K562 (cell line): Measurements from ENCODE around the gene CLIP1. TPM values are rescaled to one million over a fixed set of nuclear protein-coding genes. Genes with fewer than 3 reads are reported as not detected.
A peak's percentile ranks its signal among the peaks of the same experiment; 100 is the strongest.

ENCODE experiments used
- ADNP ChIP-seq: fragments of 200-800 bp; sonication (Bioruptor generic); IDR thresholded peaks from 2 replicates; pipeline ENCODE4 v1.6.1; 2016; ENCODE audit warnings: missing genetic modification characterization, missing compliant biosample characterization
- ARNT ChIP-seq, 2 experiments: fragments of 450-650 bp; IDR thresholded peaks; 2 replicates each; pipeline ENCODE4 v1.6.1; 2016; ENCODE audit warnings: mild to moderate bottlenecking in 1 of 2
- BACH1 ChIP-seq: fragments of 200-800 bp; sonication (Bioruptor generic); IDR thresholded peaks from 2 replicates; pipeline ENCODE4 v1.6.1; 2016; ENCODE audit warnings: missing genetic modification characterization, missing compliant biosample characterization
- FOSL1 ChIP-seq: fragments of 200-800 bp; sonication (Bioruptor generic); conservative IDR thresholded peaks from 2 replicates; pipeline ENCODE4 v1.6.1; 2016; ENCODE audit warnings: missing genetic modification characterization, missing compliant biosample characterization
- HMBOX1 ChIP-seq: sonication (generic); IDR thresholded peaks from 2 replicates; pipeline ENCODE4 v1.6.1; 2016
- MBD2 ChIP-seq: sonication (generic); IDR thresholded peaks from 2 replicates; pipeline ENCODE4 v1.6.1; 2016; ENCODE audit warnings: low read depth, borderline replicate concordance
- MEF2A ChIP-seq: IDR thresholded peaks from 2 replicates; pipeline ENCODE4 v1.6.1; 2011; ENCODE audit warnings: low read depth, mild to moderate bottlenecking, low read length, moderate library complexity; ENCODE audit not compliant: control insufficient read depth
- NR3C1 ChIP-seq: sonication (generic); formaldehyde crosslinking; IDR thresholded peaks from 2 replicates; pipeline ENCODE4 v1.8.1; 2022; ENCODE audit warnings: missing genetic modification reagents
- SMAD3 ChIP-seq: fragments of 450-650 bp; formaldehyde crosslinking; conservative IDR thresholded peaks from 2 replicates; pipeline ENCODE4 v1.4.0; 2020; ENCODE audit warnings: mild to moderate bottlenecking
- SMARCE1 ChIP-seq: fragments of 450-650 bp; IDR thresholded peaks from 2 replicates; pipeline ENCODE4 v1.7.1; 2016; ENCODE audit warnings: mild to moderate bottlenecking
- XRCC3 ChIP-seq: fragments of 450-650 bp; IDR thresholded peaks from 2 replicates; pipeline ENCODE4 v1.6.1; 2017; ENCODE audit warnings: mild to moderate bottlenecking, moderate library complexity
- ZNF24 ChIP-seq: fragments of 450-650 bp; IDR thresholded peaks from 2 replicates; pipeline ENCODE4 v1.6.1; 2016
- ZNF609 ChIP-seq: sonication (generic); formaldehyde crosslinking; IDR thresholded peaks from 2 replicates; pipeline ENCODE4 v1.8.1; 2023; ENCODE audit warnings: missing genetic modification reagents, mild to moderate bottlenecking, borderline replicate concordance
- polyA plus RNA-seq, 8 experiments: library from polyadenylated mRNA; depleted of rRNA in 4 of 8; stranded (reverse) in 5 of 8; unstranded in 3 of 8; fragments of >200 nt; fragmentation: Nextera tagmentation in 2 of 8; fragmentation: Illumina TruSeq in 1 of 8; extraction: Ambion mirVana in 2 of 8; extraction: Trizol in 1 of 8; gene quantifications; 2 replicates each; pipeline versions ENCODE4 v1.2.1 to v1.2.3, GENCODE V29; 2011 to 2014; ENCODE audit warnings: inconsistent platforms in 1 of 8, missing spikeins in 1 of 8
- total RNA-seq, 7 experiments: library from RNA; depleted of rRNA in 6 of 7; stranded (reverse); fragments of >200 nt in 6 of 7; fragmentation: Illumina TruSeq in 2 of 7; extraction: Trizol in 2 of 7; gene quantifications; 2 replicates each; pipeline versions ENCODE4 v1.2.1 to v1.2.3, GENCODE V29; 2011 to 2021; ENCODE audit warnings: low replicate concordance in 1 of 7

CLIP1 gene
- total and polyA plus RNA-seq, 9 of the 15 experiments (the other 6 are each of a cell fraction or from before 2014, with no cell fraction given) = 5.8 to 33.9 (median 27.6) TPM

GRCh38 chr12:122266230-122266901 is 156.1 kb downstream of the CLIP1 start, which contains the start of gene VPS33A (continued):
- TF ChIP-seq ZNF609 = peak; percentile 57; the same call in 1 of the 2 replicates
- peak; percentile 84; the same call in 1 of the 2 replicates for TF ChIP-seq MBD2
- TF ChIP-seq FOSL1 (tag) = peak; percentile 53
- no peak for TF ChIP-seq XRCC3
- peak; percentile 34; the same call in 1 of the 2 replicates for TF ChIP-seq ZNF24
- TF ChIP-seq MEF2A = peak; percentile 76
- no peak for TF ChIP-seq BACH1 (tag)
- peak; percentile 68 for TF ChIP-seq ADNP (tag)
- 0 out of 4 replicates have a peak, but pooled peaks of 1 of the 2 experiments have one; percentile 39 for TF ChIP-seq ARNT (IDR thresholded peaks at IDR 0.05)
- TF ChIP-seq NR3C1 (CRISPR knock-in tag) = peak; percentile 64; the same call in 1 of the 2 replicates
- no peak for TF ChIP-seq SMARCE1
- 0 out of 2 replicates have a peak, but pooled peaks have one; percentile 58 for TF ChIP-seq SMAD3 (CRISPR knock-in tag)
- TF ChIP-seq HMBOX1 = 0 out of 2 replicates have a peak, but pooled peaks have one; percentile 46
